AG09309 (cell line): ENCODE data around the gene FSTL4.

Experiments
- DNase-seq: peaks from one replicate; pipeline ENCODE4 v3.0.0-alpha.2; 2010; ENCODE audit warnings: low read depth
- H3K4me3 ChIP-seq: 2 replicates; pipeline ENCODE4 v1.5.1; 2011; ENCODE audit warnings: mild to moderate bottlenecking, low read depth, low read length, moderate library complexity; ENCODE audit not compliant: control insufficient read depth
- CTCF ChIP-seq: IDR thresholded peaks from 2 replicates; pipeline ENCODE4 v1.5.1; 2011; ENCODE audit warnings: mild to moderate bottlenecking, low read depth, low read length, inconsistent platforms; ENCODE audit not compliant: insufficient read depth, control insufficient read depth; ENCODE audit errors: missing control alignments

The FSTL4 gene

GRCh38 chr5:133227082-133227481 lies 385.3 kb downstream of the FSTL4 start:
- no peak for DNase-seq
- no peak for TF ChIP-seq CTCF
- no peak overlapping the region for H3K4me3 ChIP-seq

- no peak for TF ChIP-seq CTCF
- no peak overlapping the region for H3K4me3 ChIP-seq
- DNase-seq = no peak
These were observed 386.2 kb downstream of the FSTL4 start for GRCh38 chr5:133226186-133226585.

GRCh38 chr5:133225671-133226152 lies 386.6 kb downstream of the FSTL4 start:
- no peak for DNase-seq
- no peak overlapping the region for H3K4me3 ChIP-seq
- TF ChIP-seq CTCF = no peak

- TF ChIP-seq CTCF = no peak
- H3K4me3 ChIP-seq = no peak overlapping the region
- no peak for DNase-seq
These were observed 389.4 kb downstream of the FSTL4 start for GRCh38 chr5:133222979-133223378.

- no peak overlapping the region for H3K4me3 ChIP-seq
- no peak for DNase-seq
- TF ChIP-seq CTCF = no peak
These were observed 389.8 kb downstream of the FSTL4 start for GRCh38 chr5:133222521-133222920.

- no peak overlapping the region for H3K4me3 ChIP-seq
- DNase-seq = no peak
- no peak for TF ChIP-seq CTCF
These were observed 390.3 kb downstream of the FSTL4 start for GRCh38 chr5:133222040-133222439.
